HFFc6 (cell line): Measurements from ENCODE around the gene NIPA2. TPM values are rescaled to one million over a fixed set of nuclear protein-coding genes. Genes with fewer than 3 reads are reported as not detected.

Source experiments
- DNase-seq: peaks from one replicate; pipeline ENCODE4 v3.0.0-alpha.2; 2018
- H3K27ac Mint-ChIP-seq: 2 replicates; pipeline ENCODE4 v1.8.0; 2020; ENCODE audit warnings: mild to moderate bottlenecking, mixed read lengths
- H3K27me3 Mint-ChIP-seq: 2 replicates; pipeline ENCODE4 v1.8.0; 2021; ENCODE audit warnings: mild to moderate bottlenecking, moderate library complexity, mixed read lengths; ENCODE audit not compliant: insufficient read depth
- H3K36me3 Mint-ChIP-seq: 2 replicates; pipeline ENCODE4 v1.8.0; 2021; ENCODE audit warnings: low read depth, mixed read lengths
- H3K4me1 Mint-ChIP-seq: 2 replicates; pipeline ENCODE4 v1.8.0; 2020; ENCODE audit warnings: low read depth, mixed read lengths
- H3K4me3 Mint-ChIP-seq: 2 replicates; pipeline ENCODE4 v1.8.0; 2020; ENCODE audit warnings: mild to moderate bottlenecking, moderate library complexity, mixed read lengths
- H3K9me3 Mint-ChIP-seq: 2 replicates; pipeline ENCODE4 v1.8.0; 2020; ENCODE audit warnings: mild to moderate bottlenecking, mixed read lengths
- total RNA-seq, 6 experiments: library from RNA; stranded (reverse); fragmentation: NEBNext Ultra II Directional; extraction: Animal tissue kit (Norgen Biotek cat#: 25700); gene quantifications; 2 replicates in 1 of 6; 3 replicates in 5 of 6; pipeline ENCODE4 v1.2.3, GENCODE V29; 2021
- TF ChIP-seq, protein P1 (sequence below): fragments of 200-600 bp; sonication (generic); IDR thresholded peaks from 2 replicates; pipeline ENCODE4 v1.5.0; 2021; ENCODE audit warnings: antibody characterized with exemption, mild to moderate bottlenecking

NIPA2 gene
- total RNA-seq, 6 experiments from 2014 or later: 71.7 to 92.4 (median 76.6) TPM

DNA sequence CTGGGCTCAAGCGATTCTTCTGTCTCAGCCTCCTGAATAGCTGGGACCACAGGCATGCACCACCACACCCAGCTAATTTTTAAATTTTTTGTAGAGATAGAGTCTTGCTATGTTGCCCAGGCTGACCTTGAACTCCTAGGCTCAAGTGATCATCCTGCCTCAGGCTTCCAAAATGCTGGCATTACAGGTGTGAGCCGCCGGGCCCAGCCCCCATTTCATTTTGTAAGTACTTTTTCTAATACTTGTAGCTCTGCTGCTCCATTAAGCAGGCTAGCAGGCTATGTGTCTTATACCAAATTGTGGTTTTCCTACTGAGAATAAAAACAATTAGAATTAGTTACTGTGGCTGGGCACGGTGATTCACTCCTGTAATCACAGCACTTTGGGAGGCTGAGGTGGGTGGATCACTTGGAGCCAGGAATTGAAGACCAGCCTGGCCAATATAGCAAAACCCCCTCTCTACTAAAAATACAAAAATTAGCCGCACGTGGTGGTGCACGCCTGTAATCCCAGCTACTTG lies 29.6 kb upstream of the NIPA2 start:
- Mint-ChIP-seq H3K9me3 (no peaks in the 10 kb centered on the region), H3K4me1 (peaks cover 5% of the 10 kb centered on the region; the same call in 1 of the 2 replicates), H3K4me3 (no peak overlapping the region), H3K27ac (no peak overlapping the region), H3K36me3 (peaks cover 7% of the 10 kb centered on the region), H3K27me3 (no peaks in the 10 kb centered on the region; the same call in 1 of the 2 replicates)
- DNase-seq: no peak
- TF ChIP-seq, protein P1, sequence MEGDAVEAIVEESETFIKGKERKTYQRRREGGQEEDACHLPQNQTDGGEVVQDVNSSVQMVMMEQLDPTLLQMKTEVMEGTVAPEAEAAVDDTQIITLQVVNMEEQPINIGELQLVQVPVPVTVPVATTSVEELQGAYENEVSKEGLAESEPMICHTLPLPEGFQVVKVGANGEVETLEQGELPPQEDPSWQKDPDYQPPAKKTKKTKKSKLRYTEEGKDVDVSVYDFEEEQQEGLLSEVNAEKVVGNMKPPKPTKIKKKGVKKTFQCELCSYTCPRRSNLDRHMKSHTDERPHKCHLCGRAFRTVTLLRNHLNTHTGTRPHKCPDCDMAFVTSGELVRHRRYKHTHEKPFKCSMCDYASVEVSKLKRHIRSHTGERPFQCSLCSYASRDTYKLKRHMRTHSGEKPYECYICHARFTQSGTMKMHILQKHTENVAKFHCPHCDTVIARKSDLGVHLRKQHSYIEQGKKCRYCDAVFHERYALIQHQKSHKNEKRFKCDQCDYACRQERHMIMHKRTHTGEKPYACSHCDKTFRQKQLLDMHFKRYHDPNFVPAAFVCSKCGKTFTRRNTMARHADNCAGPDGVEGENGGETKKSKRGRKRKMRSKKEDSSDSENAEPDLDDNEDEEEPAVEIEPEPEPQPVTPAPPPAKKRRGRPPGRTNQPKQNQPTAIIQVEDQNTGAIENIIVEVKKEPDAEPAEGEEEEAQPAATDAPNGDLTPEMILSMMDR: no peak

- Mint-ChIP-seq H3K9me3 (no peaks in the 10 kb centered on the region), H3K4me1 (peaks cover 5% of the 10 kb centered on the region; the same call in 1 of the 2 replicates), H3K4me3 (no peak overlapping the region), H3K27me3 (no peaks in the 10 kb centered on the region; the same call in 1 of the 2 replicates), H3K36me3 (peaks cover 7% of the 10 kb centered on the region), H3K27ac (no peak overlapping the region; the same call in 1 of the 2 replicates)
- DNase-seq: no peak
- TF ChIP-seq, protein P1: no peak
Measured at GRCh38 chr15:22810033-22810852, 28.2 kb upstream of the NIPA2 start.

DNA sequence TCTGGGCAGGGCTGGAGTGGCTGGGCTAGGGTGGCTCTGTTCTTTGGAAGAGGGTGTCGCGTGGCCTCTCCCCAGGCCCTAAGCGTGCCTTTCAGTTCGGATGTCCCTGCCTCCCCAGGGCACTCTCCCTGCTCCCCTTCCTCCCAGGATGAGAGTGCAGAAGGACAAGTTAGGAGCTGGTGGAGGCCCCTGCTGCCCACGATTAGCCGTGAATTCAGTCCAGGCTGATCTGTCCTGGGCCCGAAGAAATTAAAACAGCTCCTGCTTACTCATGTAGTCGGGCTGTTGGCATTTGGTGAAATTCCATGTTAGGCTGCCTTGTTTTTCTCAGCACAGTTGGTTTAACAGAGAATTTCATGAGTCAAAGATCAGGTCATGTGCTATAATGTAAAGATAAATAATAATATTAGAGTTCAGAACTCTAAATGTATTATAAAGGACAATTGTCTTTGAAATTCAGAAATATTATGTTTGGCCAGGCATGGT lies 27.6 kb upstream of the NIPA2 start:
- Mint-ChIP-seq H3K4me3 (no peak overlapping the region), H3K36me3 (peaks cover 7% of the 10 kb centered on the region), H3K27ac (no peak overlapping the region), H3K27me3 (no peaks in the 10 kb centered on the region; the same call in 1 of the 2 replicates), H3K9me3 (no peaks in the 10 kb centered on the region), H3K4me1 (peaks cover 5% of the 10 kb centered on the region; the same call in 1 of the 2 replicates)
- TF ChIP-seq, protein P1: no peak
- no peak for DNase-seq

GRCh38 chr15:22811640-22812039 lies 26.8 kb upstream of the NIPA2 start:
- H3K27me3 Mint-ChIP-seq: no peaks in the 10 kb centered on the region; the same call in 1 of the 2 replicates
- H3K9me3 Mint-ChIP-seq: no peaks in the 10 kb centered on the region
- H3K36me3 Mint-ChIP-seq: peaks cover 7% of the 10 kb centered on the region
- H3K4me3 Mint-ChIP-seq: no peak overlapping the region
- peaks cover 2% of the 10 kb centered on the region; the same call in 1 of the 2 replicates for H3K4me1 Mint-ChIP-seq
- TF ChIP-seq, protein P1: peak; percentile 45
- DNase-seq: no peak
- no peak overlapping the region for H3K27ac Mint-ChIP-seq

DNA sequence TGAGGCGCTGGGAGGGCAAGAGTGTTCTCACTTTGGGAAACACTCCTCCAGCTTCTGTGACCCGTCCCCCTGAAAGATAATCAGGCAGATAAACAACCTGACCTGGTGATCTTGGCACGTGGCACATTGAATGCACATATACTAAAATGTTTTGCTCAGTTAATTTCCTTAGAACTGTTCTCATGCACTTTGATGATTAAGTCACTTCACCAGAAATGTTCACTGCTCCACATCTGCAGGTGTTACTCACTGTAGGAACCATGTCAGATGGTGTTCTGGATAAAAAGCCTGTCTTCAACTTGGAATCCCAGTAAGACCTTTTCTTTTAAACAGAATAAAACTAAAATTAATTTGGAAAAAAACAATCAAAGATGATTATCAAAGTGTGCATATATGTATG lies 24.6 kb upstream of the NIPA2 start:
- no peaks in the 10 kb centered on the region for H3K27me3 Mint-ChIP-seq
- H3K4me1 Mint-ChIP-seq: no peaks in the 10 kb centered on the region
- no peak for DNase-seq
- no peak overlapping the region for H3K4me3 Mint-ChIP-seq
- no peak overlapping the region for H3K27ac Mint-ChIP-seq
- H3K36me3 Mint-ChIP-seq: peaks cover 7% of the 10 kb centered on the region
- TF ChIP-seq, protein P1: no peak
- H3K9me3 Mint-ChIP-seq: no peaks in the 10 kb centered on the region
